Activated CD4-positive, alpha-beta T cell treated with anti-CD3 and anti-CD28 coated beads for 4 hours (primary cell): ENCODE results near the gene HIPK1.
"Not testable (repeated sequence)": the region's sequence is repeated elsewhere in the genome, so short reads cannot be mapped to it uniquely, and the experiment has no call there.

Experiments used
- DNase-seq, 2 donors: peaks; one replicate each; pipeline ENCODE4 v3.0.0-alpha.2; 2020

HIPK1 gene

GRCh38 chr1:114019724-114020123 is 90.6 kb downstream of the HIPK1 start:
- not testable (repeated sequence) for DNase-seq

- DNase-seq = no peak
Measured at GRCh38 chr1:114021665-114022099, 92.6 kb downstream of the HIPK1 start.

- no peak for DNase-seq
Measured at GRCh38 chr1:114022877-114023276, 93.8 kb downstream of the HIPK1 start.

- DNase-seq = no peak
Measured at GRCh38 chr1:114023377-114023776, 94.3 kb downstream of the HIPK1 start.

- DNase-seq = no peak
Measured at GRCh38 chr1:114024049-114024448, 94.9 kb downstream of the HIPK1 start.

GRCh38 chr1:114025609-114026401 is 96.7 kb downstream of the HIPK1 start:
- no peak for DNase-seq

- no peak for DNase-seq
Measured at GRCh38 chr1:114026797-114027196, 97.7 kb downstream of the HIPK1 start.
